ENCODE results near the gene CDC25A. TPM values are rescaled to one million over a fixed set of nuclear protein-coding genes. Genes with fewer than 3 reads are reported as not detected.

CDC25A gene
- total and polyA plus RNA-seq, 9 of the 15 experiments (the other 6 are each of a cell fraction or from before 2014, with no cell fraction given): 3.4 to 61.3 (median 51.8) TPM

- TF ChIP-seq AFF4 (CRISPR knock-in tag; IDR thresholded peaks at IDR 0.05) (no peak), SIN3B (IDR thresholded peaks at IDR 0.05; ENCODE audit: low read depth) (no peak)
Measured at GRCh38 chr3:48189321-48189720, 1.1 kb upstream of the CDC25A start (continued).

- 0% methylated on average over 23 of the region's 87 CpGs for WGBS (ENCODE audit: insufficient coverage, low coverage, missing lambda C conversion rate)
- Histone ChIP-seq H3K4me2 (ENCODE audit: insufficient read depth, low read length) (peak overlapping the region; percentile 90), H3K36me3 (ENCODE audit: control insufficient read depth, insufficient read depth, low read length) (peaks cover 45% of the 10 kb centered on the region), H3K9me3 (replicated peaks; ENCODE audit: control insufficient read depth, insufficient read depth, low read depth, low read length) (no peaks in the 10 kb centered on the region), H3K27me3 (ENCODE audit: control insufficient read depth in 2 of 2, insufficient read depth in 2 of 2, low read length in 2 of 2) (no peaks in the 10 kb centered on the region), H3K9me1 (ENCODE audit: control insufficient read depth, insufficient read depth, low read length) (no peaks in the 10 kb centered on the region), H3K27ac (ENCODE audit: extremely low read depth, low read depth, low read length) (peak overlapping the region; percentile 89), H3K9ac (ENCODE audit: insufficient read depth in 1 of 2, low read depth in 2 of 2, low read length in 2 of 2) (peak overlapping the region; percentile 93 to 97), H3K4me3 (peak overlapping the region; percentile 83), H2AFZ (ENCODE audit: low read depth, low read length) (peak overlapping the region; percentile 80), H4K20me1 (replicated peaks; ENCODE audit: control insufficient read depth, insufficient read depth, low read length) (0 out of 2 replicates have a peak, but pooled peaks cover 1% of the 10 kb centered on the region), H3K79me2 (ENCODE audit: control insufficient read depth, insufficient read depth, low read length) (peaks cover 55% of the 10 kb centered on the region), H3K4me1 (replicated peaks in 1 of 2; ENCODE audit: control insufficient read depth in 2 of 2, insufficient read depth in 2 of 2, low read length in 2 of 2) (peaks cover 0 to 15% of the 10 kb centered on the region in 2 experiments; a peak in 3 of 5 replicates)
- DNase-seq (ENCODE audit: extremely low read depth in 1 of 4, low spot score in 3 of 4): peak; percentile 12 to 59 (median 45)
- BruUV-seq (replicated peaks): no TSS peak
- CTCF ChIA-PET (ENCODE audit: low intra/inter-chr PET ratio): interaction anchor here (0.6 kb wide), 1 partner anchor 490 kb away, joined by 3 read pairs; no protein-coding TSS in a partner anchor
- in situ Hi-C loops (cut with MboI): no loop called here
- intact Hi-C loops (cut with micrococcal nuclease): loop anchor here (2.0 kb wide), 1 partner anchor 53 kb away; the partner anchor contains the start of gene ZNF589
- ATAC-seq: peak; percentile 59
- FAIRE-seq: no peak
- POLR2A ChIA-PET: interaction anchor here (0.7 to 1.4 kb wide), 6 partner anchors 27 to 259 kb away, joined by 3 to 7 read pairs (median 4); partner anchors contain the start of genes ATRIP and ZNF589
- TF ChIP-seq SIN3A (IDR thresholded peaks at IDR 0.05; ENCODE audit: borderline replicate concordance in 2 of 2, control insufficient read depth in 1 of 2, low read depth in 2 of 2, low read length in 2 of 2): peak in 1 of 2 experiments; percentile 5; a peak in 1 of 4 replicates
- TF ChIP-seq TAF9B (IDR thresholded peaks at IDR 0.05; ENCODE audit: partially characterized antibody): no peak
- TF ChIP-seq TFE3 (CRISPR knock-in tag; IDR thresholded peaks at IDR 0.05): no peak
- no peak for TF ChIP-seq ELK1 (CRISPR knock-in tag; IDR thresholded peaks at IDR 0.05)
- TF ChIP-seq ESRRB (CRISPR knock-in tag; IDR thresholded peaks at IDR 0.05; ENCODE audit: borderline replicate concordance): no peak
- no peak for TF ChIP-seq SRSF1 (IDR thresholded peaks at IDR 0.05; ENCODE audit: low read depth, low read length)
- no peak for TF ChIP-seq MXI1 (IDR thresholded peaks at IDR 0.05; ENCODE audit: low read depth, low read length)
- TF ChIP-seq LCOR (CRISPR knock-in tag; IDR thresholded peaks at IDR 0.05): no peak
- no peak for TF ChIP-seq ZNF165 (CRISPR knock-in tag; IDR thresholded peaks at IDR 0.05; ENCODE audit: borderline replicate concordance)
Measured at GRCh38 chr3:48187579-48188265, 495 bp downstream of the CDC25A start.
